ENCODE data around the gene HERC2.

GRCh38 chr15:28125673-28126651, 196.0 kb downstream of the HERC2 start:
- TF ChIP-seq CTCF (IDR thresholded peaks at IDR 0.05; ENCODE audit: extremely low read depth in 1 of 2, insufficient read depth in 1 of 2, low read depth in 1 of 2, low read length in 2 of 2), result peak; percentile 38 to 48
- TF ChIP-seq EZH2 (IDR thresholded peaks at IDR 0.05; ENCODE audit: borderline replicate concordance, low read depth, low read length, severe bottlenecking), result no peak
- TF ChIP-seq POLR2A (IDR thresholded peaks at IDR 0.05; ENCODE audit: low read depth, low read length), result no peak
- TF ChIP-seq MAX (IDR thresholded peaks at IDR 0.05; ENCODE audit: insufficient read depth, insufficient read length), result no peak
- no peak for TF ChIP-seq POLR2AphosphoS5 (IDR thresholded peaks at IDR 0.05; ENCODE audit: insufficient read depth, low read depth, low read length)
